Lower leg skin (tissue), 4 donors: ENCODE results near the gene MIER3. TPM values are rescaled to one million over a fixed set of nuclear protein-coding genes. Genes with fewer than 3 reads are reported as not detected.

Experiments used
- DNase-seq, 2 donors: peaks; one replicate each; pipeline ENCODE4 v3.0.0-alpha.2; 2019; ENCODE audit warnings: low spot score in 2 of 2
- H3K4me3 ChIP-seq: fragments of 200-600 bp; sonication (generic); 2 replicates; pipeline ENCODE4 v1.5.1; 2017; ENCODE audit warnings: mild to moderate bottlenecking, low read depth; ENCODE audit not compliant: poor library complexity, severe bottlenecking
- CTCF ChIP-seq, 3 donors: fragments of 450-650 bp; IDR thresholded peaks; one replicate each; pipeline ENCODE4 v1.5.1; 2016; ENCODE audit warnings: antibody characterized with exemption in 3 of 3, mild to moderate bottlenecking in 3 of 3, moderate library complexity in 2 of 3
- POLR2A ChIP-seq, 2 donors: fragments of 450-650 bp; IDR thresholded peaks; one replicate each; pipeline ENCODE4 v1.6.1; 2016 to 2017; ENCODE audit warnings: antibody characterized with exemption in 2 of 2, mild to moderate bottlenecking in 1 of 2, moderate library complexity in 1 of 2
- WGBS, 2 donors: methylation state at CpG; one replicate each; pipeline ENCODE4 v1.1.5; 2018; 5-methylcytosine and 5-hydroxymethylcytosine counted together
- intact Hi-C: fragments of 100-400 bp; cut with DNase I; formaldehyde crosslinking; loops from one replicate; pipeline ENCODE4 v1.15.0; 2023; ENCODE audit warnings: low total_unique reads
- total RNA-seq, 4 donors: library from RNA; depleted of rRNA; stranded (reverse); fragments of >200 nt; gene quantifications; one replicate each; pipeline ENCODE4 v1.1.0, GENCODE V29; 2016

Gene MIER3
- total RNA-seq, 4 donors from 2014 or later = 15.7 to 32.5 (median 25.2) TPM

GRCh38 chr5:56987171-56987570 lies 35.2 kb upstream of the MIER3 start:
- intact Hi-C loops = no loop called here
- WGBS, 2 donors = 91 to 95% methylated on average over 4 of the region's 4 CpGs
- no peak for TF ChIP-seq POLR2A (IDR thresholded peaks at IDR 0.05)
- no peak for TF ChIP-seq CTCF (IDR thresholded peaks at IDR 0.05)
- DNase-seq = no peak
- no peak overlapping the region for H3K4me3 ChIP-seq

DNA sequence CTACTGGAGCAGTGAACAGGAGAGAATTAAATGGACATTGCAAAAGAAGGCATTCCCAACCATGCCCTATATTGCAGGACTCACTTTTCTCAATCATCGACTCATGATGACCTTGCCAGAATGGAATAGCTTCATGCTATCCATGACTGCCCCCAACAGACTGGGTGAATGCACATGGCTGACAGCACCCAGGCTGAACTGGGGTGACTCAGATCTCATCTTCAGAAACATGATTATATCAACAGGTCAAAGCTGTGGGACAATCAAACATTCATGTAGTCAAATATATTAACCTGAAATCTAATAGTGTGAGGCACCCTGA lies 34.7 kb upstream of the MIER3 start:
- TF ChIP-seq POLR2A (IDR thresholded peaks at IDR 0.05) = no peak
- no peak for TF ChIP-seq CTCF (IDR thresholded peaks at IDR 0.05)
- no peak overlapping the region for H3K4me3 ChIP-seq
- intact Hi-C loops = no loop called here
- 96 to 100% methylated on average over 1 of the region's 1 CpG for WGBS, 2 donors
- DNase-seq = no peak

DNA sequence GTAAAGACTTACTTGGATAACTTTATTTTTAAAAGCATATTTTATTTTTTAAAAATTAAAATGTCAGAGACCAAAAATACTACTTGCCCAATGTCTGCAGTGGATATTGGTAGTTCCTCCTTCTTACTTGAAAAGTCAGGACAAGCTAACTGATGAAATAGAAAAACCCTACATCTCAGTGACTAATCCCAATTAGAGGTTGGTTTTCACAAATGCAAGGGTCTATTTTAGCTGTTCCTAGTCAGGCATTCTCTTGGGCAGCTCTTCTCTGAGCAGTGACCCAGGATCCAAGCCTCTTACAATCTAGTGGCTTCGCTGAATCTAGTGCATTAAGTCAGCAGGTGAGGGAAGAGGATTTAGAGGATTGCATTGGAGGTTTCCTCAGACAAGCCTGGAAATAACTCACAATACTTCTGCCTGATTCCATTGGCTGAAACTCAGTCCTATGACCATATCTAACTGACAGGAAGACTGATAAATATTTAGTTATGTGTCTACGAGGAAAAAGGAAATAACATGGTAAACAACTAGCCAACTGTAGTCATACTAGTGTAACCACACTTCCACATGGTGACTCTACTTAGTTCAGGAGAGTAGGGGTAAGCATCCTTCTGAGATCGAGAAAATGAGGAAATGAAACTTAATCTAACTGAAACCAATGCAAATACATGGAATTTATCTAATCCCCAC lies 34.2 kb upstream of the MIER3 start:
- WGBS, 2 donors = 76 to 81% methylated on average over 3 of the region's 3 CpGs
- intact Hi-C loops = no loop called here
- no peak overlapping the region for H3K4me3 ChIP-seq
- DNase-seq = no peak
- TF ChIP-seq CTCF (IDR thresholded peaks at IDR 0.05) (no peak), POLR2A (IDR thresholded peaks at IDR 0.05) (no peak)

DNA sequence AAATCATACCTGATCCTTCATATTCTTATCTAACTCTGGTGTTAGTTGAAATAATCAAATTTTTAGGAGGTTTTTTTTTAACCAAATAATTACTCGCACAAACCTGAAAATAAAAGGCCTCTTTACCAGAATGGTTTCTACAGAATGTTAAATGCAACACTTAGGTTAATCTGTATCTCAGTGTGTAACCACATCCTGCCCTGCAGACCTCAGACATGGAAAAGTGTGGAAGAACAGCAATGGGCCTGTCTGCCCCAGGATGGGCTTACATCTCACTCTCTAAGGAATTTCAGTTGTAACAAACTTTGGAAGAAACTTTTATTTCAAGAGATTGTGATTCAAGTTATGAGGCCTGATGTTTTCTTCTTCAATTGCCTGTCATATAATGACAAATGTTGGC lies 32.5 kb upstream of the MIER3 start:
- 92 to 97% methylated on average over 1 of the region's 1 CpG for WGBS, 2 donors
- intact Hi-C loops = no loop called here
- TF ChIP-seq POLR2A (IDR thresholded peaks at IDR 0.05) = no peak
- TF ChIP-seq CTCF (IDR thresholded peaks at IDR 0.05) = no peak

DNA sequence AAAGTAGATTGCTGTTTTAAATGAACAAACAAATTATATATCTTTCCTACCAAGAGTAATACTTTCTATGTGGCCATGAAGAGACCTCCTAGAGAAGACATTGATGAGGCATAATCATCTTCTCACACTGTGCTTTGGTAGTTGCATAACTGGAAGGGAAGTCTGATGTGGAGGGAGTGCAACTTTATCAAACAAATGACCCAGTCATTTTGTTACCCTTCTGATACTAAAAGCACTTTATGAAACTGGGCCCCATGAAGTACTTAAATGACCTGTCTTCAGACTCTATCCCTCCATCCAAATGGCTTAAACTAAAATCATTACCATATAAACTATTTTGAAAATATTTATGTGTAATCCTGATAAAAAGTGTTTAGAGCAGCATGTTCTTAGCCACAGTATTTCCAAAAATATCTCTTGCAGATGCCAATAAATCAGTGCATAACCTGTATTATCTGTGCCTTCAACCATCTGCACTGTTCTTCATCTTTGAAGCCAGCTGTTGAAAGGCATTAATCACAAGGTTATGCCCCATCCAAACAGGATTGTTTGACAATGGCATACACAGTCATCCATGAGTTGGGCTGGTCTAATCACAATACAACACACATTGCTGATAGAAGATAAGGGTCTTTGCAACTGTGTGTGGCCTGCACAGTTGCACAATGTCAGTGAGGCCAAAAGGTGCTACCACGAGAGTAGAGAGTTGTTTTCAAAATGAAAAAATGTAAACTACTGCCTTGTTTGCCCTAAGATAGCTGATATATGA lies 31.9 kb upstream of the MIER3 start:
- 80 to 85% methylated on average over 1 of the region's 1 CpG for WGBS, 2 donors
- DNase-seq = no peak
- TF ChIP-seq POLR2A (IDR thresholded peaks at IDR 0.05) = no peak
- no peak for TF ChIP-seq CTCF (IDR thresholded peaks at IDR 0.05)
- no peak overlapping the region for H3K4me3 ChIP-seq
- intact Hi-C loops = no loop called here

More for the DNA sequence above, 32.5 kb upstream of the MIER3 start:
- no peak overlapping the region for H3K4me3 ChIP-seq
- DNase-seq = no peak
